HG03442 (cell line): Measurements from ENCODE around the gene PCP2.

Experiments used
- ATAC-seq: cut with Tn5 transposase; IDR thresholded peaks from one replicate; pipeline ENCODE4 v1.9.1; 2021; ENCODE audit warnings: mild to moderate bottlenecking, moderate library complexity; ENCODE audit not compliant: unreplicated experiment

Gene PCP2

GRCh38 chr19:7640803-7641202 is 7.3 kb upstream of the PCP2 start:
- ATAC-seq, result no peak

- no peak for ATAC-seq
These were observed 6.4 kb upstream of the PCP2 start for GRCh38 chr19:7639863-7640348.

GRCh38 chr19:7638802-7639465 is 5.4 kb upstream of the PCP2 start:
- ATAC-seq, result no peak

GRCh38 chr19:7637374-7638256 is 4.1 kb upstream of the PCP2 start:
- ATAC-seq, result peak; percentile 13

- ATAC-seq, result peak; percentile 62
These were observed 3.3 kb upstream of the PCP2 start, which contains the start of gene STXBP2 for GRCh38 chr19:7636691-7637373. TSS of gene STXBP2 (plus strand) at chr19:7637110. CDS start at chr19:7637150, 40 bp downstream.

GRCh38 chr19:7636317-7636690 is 2.8 kb upstream of the PCP2 start:
- ATAC-seq, result no peak

GRCh38 chr19:7635670-7636069 is 2.2 kb upstream of the PCP2 start:
- no peak for ATAC-seq

- no peak for ATAC-seq
These were observed 947 bp downstream of the PCP2 start for GRCh38 chr19:7632340-7633203.

- ATAC-seq, result no peak
These were observed 1.9 kb downstream of the PCP2 start for GRCh38 chr19:7631577-7631976.

- ATAC-seq, result peak; percentile 89
These were observed 4.0 kb downstream of the PCP2 start, which contains the start of the genes PET100 and XAB2 for GRCh38 chr19:7629347-7630054. TSS of gene PET100 (plus strand) at chr19:7629793. CDS start at chr19:7629834, 41 bp downstream. TSS of gene XAB2 (minus strand) at chr19:7629545. CDS start at chr19:7629527, 18 bp downstream.

GRCh38 chr19:7628589-7629311 is 4.8 kb downstream of the PCP2 start:
- ATAC-seq, result no peak

GRCh38 chr19:7627166-7627565 is 6.4 kb downstream of the PCP2 start:
- no peak for ATAC-seq

- ATAC-seq, result no peak
These were observed 7.7 kb downstream of the PCP2 start for GRCh38 chr19:7625763-7626372.

GRCh38 chr19:7624810-7625209 is 8.7 kb downstream of the PCP2 start:
- no peak for ATAC-seq

GRCh38 chr19:7623725-7624603 is 9.6 kb downstream of the PCP2 start:
- no peak for ATAC-seq

GRCh38 chr19:7622933-7623685 is 10.4 kb downstream of the PCP2 start:
- ATAC-seq, result no peak
